Measurements from ENCODE around the gene CYREN. TPM values are rescaled to one million over a fixed set of nuclear protein-coding genes. Genes with fewer than 3 reads are reported as not detected.

The CYREN gene
- total and polyA plus RNA-seq, 2 experiments from 2014 or later, result 22.7 to 70.6 TPM

DNA sequence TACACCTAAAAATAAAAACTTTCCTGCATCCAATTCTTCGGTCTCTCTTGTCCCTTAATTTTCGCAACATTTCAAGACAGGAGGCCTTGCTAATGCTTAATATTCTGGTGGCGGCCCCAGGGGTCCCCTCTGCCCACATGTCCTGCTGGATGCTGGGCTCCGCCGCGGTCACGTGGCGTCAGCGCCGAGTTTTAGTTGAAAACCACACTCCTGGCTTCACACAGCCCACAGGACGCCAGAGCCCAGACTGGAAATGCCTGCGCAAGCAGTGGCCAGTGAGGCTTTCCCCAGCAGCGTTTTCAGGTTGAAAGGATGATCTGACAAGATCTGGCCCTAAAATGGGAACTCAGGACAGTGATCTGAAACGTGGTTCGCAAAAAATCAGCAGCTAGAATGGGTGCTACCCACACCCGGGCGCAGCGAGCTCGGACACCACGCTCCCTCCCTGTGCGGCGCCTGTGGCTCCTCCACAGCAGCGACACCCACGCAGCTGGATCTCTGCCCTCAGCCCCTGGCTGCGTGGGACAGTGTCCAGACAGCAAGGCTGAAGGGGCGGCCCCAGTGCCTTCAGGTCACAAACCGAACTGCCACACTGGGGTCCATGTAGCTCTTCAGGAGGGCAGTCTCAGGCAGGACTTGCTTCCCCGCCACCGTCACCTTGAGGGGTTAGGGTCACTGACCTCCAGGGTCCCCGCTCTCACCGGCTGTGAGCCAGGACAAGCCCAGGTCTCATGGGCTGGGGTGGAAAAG, 11.6 kb upstream of the CYREN start:
- no peaks in the 10 kb centered on the region for H3K27me3 ChIP-seq (ENCODE audit: insufficient read depth)
- no peak overlapping the region for H3K27ac Mint-ChIP-seq
- H3K9me2 ChIP-seq (ENCODE audit: insufficient read depth), result no peaks in the 10 kb centered on the region
- H3K79me2 ChIP-seq (replicated peaks; ENCODE audit: insufficient read depth), result no peaks in the 10 kb centered on the region
- H3K4me2 ChIP-seq, result no peak overlapping the region
- H3K4me3 Mint-ChIP-seq, result no peak overlapping the region
- H3K4me1 ChIP-seq (ENCODE audit: insufficient read depth), result peaks cover 11% of the 10 kb centered on the region; the same call in 1 of the 2 replicates
- H3F3A ChIP-seq (replicated peaks; ENCODE audit: low read depth), result no peaks in the 10 kb centered on the region
- no peak overlapping the region for H3K4me3 ChIP-seq
- no peak overlapping the region for H3K27ac ChIP-seq (ENCODE audit: low read depth)
- ATAC-seq, result no peak
- TF ChIP-seq, protein P1, sequence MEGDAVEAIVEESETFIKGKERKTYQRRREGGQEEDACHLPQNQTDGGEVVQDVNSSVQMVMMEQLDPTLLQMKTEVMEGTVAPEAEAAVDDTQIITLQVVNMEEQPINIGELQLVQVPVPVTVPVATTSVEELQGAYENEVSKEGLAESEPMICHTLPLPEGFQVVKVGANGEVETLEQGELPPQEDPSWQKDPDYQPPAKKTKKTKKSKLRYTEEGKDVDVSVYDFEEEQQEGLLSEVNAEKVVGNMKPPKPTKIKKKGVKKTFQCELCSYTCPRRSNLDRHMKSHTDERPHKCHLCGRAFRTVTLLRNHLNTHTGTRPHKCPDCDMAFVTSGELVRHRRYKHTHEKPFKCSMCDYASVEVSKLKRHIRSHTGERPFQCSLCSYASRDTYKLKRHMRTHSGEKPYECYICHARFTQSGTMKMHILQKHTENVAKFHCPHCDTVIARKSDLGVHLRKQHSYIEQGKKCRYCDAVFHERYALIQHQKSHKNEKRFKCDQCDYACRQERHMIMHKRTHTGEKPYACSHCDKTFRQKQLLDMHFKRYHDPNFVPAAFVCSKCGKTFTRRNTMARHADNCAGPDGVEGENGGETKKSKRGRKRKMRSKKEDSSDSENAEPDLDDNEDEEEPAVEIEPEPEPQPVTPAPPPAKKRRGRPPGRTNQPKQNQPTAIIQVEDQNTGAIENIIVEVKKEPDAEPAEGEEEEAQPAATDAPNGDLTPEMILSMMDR (conservative IDR thresholded peaks at IDR 0.05; ENCODE audit: low read depth in 2 of 2), result no peak
- TF ChIP-seq STAT1 (IDR thresholded peaks at IDR 0.05; ENCODE audit: unreplicated experiment) (no peak), ZNF114 (CRISPR knock-in tag; IDR thresholded peaks at IDR 0.05) (no peak), POLR2AphosphoS5 (IDR thresholded peaks at IDR 0.05; ENCODE audit: low read depth) (no peak)
- TF ChIP-seq, protein P2, sequence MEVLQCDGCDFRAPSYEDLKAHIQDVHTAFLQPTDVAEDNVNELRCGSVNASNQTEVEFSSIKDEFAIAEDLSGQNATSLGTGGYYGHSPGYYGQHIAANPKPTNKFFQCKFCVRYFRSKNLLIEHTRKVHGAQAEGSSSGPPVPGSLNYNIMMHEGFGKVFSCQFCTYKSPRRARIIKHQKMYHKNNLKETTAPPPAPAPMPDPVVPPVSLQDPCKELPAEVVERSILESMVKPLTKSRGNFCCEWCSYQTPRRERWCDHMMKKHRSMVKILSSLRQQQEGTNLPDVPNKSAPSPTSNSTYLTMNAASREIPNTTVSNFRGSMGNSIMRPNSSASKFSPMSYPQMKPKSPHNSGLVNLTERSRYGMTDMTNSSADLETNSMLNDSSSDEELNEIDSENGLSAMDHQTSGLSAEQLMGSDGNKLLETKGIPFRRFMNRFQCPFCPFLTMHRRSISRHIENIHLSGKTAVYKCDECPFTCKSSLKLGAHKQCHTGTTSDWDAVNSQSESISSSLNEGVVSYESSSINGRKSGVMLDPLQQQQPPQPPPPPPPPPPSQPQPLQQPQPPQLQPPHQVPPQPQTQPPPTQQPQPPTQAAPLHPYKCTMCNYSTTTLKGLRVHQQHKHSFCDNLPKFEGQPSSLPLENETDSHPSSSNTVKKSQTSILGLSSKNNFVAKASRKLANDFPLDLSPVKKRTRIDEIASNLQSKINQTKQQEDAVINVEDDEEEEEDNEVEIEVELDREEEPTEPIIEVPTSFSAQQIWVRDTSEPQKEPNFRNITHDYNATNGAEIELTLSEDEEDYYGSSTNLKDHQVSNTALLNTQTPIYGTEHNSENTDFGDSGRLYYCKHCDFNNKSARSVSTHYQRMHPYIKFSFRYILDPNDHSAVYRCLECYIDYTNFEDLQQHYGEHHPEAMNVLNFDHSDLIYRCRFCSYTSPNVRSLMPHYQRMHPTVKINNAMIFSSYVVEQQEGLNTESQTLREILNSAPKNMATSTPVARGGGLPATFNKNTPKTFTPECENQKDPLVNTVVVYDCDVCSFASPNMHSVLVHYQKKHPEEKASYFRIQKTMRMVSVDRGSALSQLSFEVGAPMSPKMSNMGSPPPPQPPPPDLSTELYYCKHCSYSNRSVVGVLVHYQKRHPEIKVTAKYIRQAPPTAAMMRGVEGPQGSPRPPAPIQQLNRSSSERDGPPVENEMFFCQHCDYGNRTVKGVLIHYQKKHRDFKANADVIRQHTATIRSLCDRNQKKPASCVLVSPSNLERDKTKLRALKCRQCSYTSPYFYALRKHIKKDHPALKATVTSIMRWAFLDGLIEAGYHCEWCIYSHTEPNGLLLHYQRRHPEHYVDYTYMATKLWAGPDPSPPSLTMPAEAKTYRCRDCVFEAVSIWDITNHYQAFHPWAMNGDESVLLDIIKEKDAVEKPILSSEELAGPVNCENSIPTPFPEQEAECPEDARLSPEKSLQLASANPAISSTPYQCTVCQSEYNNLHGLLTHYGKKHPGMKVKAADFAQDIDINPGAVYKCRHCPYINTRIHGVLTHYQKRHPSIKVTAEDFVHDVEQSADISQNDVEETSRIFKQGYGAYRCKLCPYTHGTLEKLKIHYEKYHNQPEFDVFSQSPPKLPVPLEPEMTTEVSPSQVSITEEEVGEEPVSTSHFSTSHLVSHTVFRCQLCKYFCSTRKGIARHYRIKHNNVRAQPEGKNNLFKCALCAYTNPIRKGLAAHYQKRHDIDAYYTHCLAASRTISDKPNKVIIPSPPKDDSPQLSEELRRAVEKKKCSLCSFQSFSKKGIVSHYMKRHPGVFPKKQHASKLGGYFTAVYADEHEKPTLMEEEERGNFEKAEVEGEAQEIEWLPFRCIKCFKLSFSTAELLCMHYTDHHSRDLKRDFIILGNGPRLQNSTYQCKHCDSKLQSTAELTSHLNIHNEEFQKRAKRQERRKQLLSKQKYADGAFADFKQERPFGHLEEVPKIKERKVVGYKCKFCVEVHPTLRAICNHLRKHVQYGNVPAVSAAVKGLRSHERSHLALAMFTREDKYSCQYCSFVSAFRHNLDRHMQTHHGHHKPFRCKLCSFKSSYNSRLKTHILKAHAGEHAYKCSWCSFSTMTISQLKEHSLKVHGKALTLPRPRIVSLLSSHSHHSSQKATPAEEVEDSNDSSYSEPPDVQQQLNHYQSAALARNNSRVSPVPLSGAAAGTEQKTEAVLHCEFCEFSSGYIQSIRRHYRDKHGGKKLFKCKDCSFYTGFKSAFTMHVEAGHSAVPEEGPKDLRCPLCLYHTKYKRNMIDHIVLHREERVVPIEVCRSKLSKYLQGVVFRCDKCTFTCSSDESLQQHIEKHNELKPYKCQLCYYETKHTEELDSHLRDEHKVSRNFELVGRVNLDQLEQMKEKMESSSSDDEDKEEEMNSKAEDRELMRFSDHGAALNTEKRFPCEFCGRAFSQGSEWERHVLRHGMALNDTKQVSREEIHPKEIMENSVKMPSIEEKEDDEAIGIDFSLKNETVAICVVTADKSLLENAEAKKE (CRISPR knock-in tag; IDR thresholded peaks at IDR 0.05), result no peak
- H3K36me3 ChIP-seq (ENCODE audit: insufficient read depth), result peaks cover 19% of the 10 kb centered on the region
- H2AFZ ChIP-seq, result no peak overlapping the region
- no peak for DNase-seq (ENCODE audit: low spot score)
- H4K20me1 ChIP-seq (replicated peaks; ENCODE audit: insufficient read depth), result no peaks in the 10 kb centered on the region
- peaks cover 6% of the 10 kb centered on the region for H3K27me3 Mint-ChIP-seq (ENCODE audit: insufficient read depth, low read depth, poor library complexity)
- peaks cover 65% of the 10 kb centered on the region for H3K36me3 Mint-ChIP-seq (ENCODE audit: low read depth)
- peaks cover 33% of the 10 kb centered on the region for H3K9me3 Mint-ChIP-seq
- H3K4me1 Mint-ChIP-seq, result peaks cover 12% of the 10 kb centered on the region
